CD4-positive, alpha-beta T cell (primary cell): ENCODE results near the gene AGAP5. TPM values are rescaled to one million over a fixed set of nuclear protein-coding genes. Genes with fewer than 3 reads are reported as not detected.

Source experiments
- ATAC-seq: fragments of 200-7000 bp; cut with Tn5 transposase; one replicate; pipeline ENCODE4 v1.10.0; 2022; ENCODE audit warnings: mild to moderate bottlenecking; ENCODE audit not compliant: poor library complexity
- CTCF ChIA-PET: fragments of 350-600 bp; sonication (Branson Sonifier 250); formaldehyde crosslinking; loops from one replicate; lab custom pipeline; 2021; ENCODE audit warnings: antibody characterized with exemption, inconsistent platforms; lab: Charles Lee
- POLR2A ChIA-PET: fragments of 350-600 bp; sonication (Branson Sonifier 250); formaldehyde crosslinking; loops from one replicate; lab custom pipeline; 2021; ENCODE audit warnings: antibody characterized with exemption, inconsistent platforms; lab: Charles Lee
- DNase-seq, 14 experiments: peaks; one replicate each; pipeline ENCODE4 v3.0.0-alpha.2; 2013 to 2020; ENCODE audit warnings: mixed read lengths in 2 of 14
- H3K27ac ChIP-seq, 2 donors: one replicate each; pipeline versions ENCODE4 v1.5.1 to v1.7.0; 2013; ENCODE audit warnings: low read length in 2 of 2, low read depth in 1 of 2, mild to moderate bottlenecking in 1 of 2
- H3K27me3 ChIP-seq, 2 experiments: 1 replicate in 1 of 2; 2 replicates in 1 of 2; pipeline versions ENCODE4 v1.6.1 to v1.7.0; 2013; ENCODE audit warnings: low read length in 2 of 2, control low read depth in 1 of 2, mild to moderate bottlenecking in 1 of 2, moderate library complexity in 1 of 2; ENCODE audit not compliant: insufficient read depth in 2 of 2, control insufficient read depth in 1 of 2
- H3K36me3 ChIP-seq: one replicate; pipeline ENCODE4 v1.6.1; 2013; ENCODE audit warnings: low read length, control low read depth; ENCODE audit not compliant: insufficient read depth
- H3K4me1 ChIP-seq: one replicate; pipeline ENCODE4 v1.6.1; 2013; ENCODE audit warnings: low read length, control low read depth; ENCODE audit not compliant: insufficient read depth
- H3K4me3 ChIP-seq: one replicate; pipeline ENCODE4 v1.5.1; 2013; ENCODE audit warnings: mild to moderate bottlenecking, low read length, moderate library complexity
- H3K9me3 ChIP-seq, 2 experiments: 1 replicate in 1 of 2; 2 replicates in 1 of 2; pipeline versions ENCODE4 v1.6.1 to v1.7.0; 2013; ENCODE audit warnings: low read length in 2 of 2, mild to moderate bottlenecking in 2 of 2, control low read depth in 1 of 2, moderate library complexity in 1 of 2; ENCODE audit not compliant: control insufficient read depth in 1 of 2, insufficient read depth in 1 of 2
- H3K27ac Mint-ChIP-seq: one replicate; pipeline ENCODE4 v1.8.0; 2020; ENCODE audit warnings: mixed read lengths
- H3K27me3 Mint-ChIP-seq: one replicate; pipeline ENCODE4 v1.8.0; 2021; ENCODE audit warnings: mixed read lengths
- H3K36me3 Mint-ChIP-seq: one replicate; pipeline ENCODE4 v1.8.0; 2021; ENCODE audit warnings: low read depth, mixed read lengths
- H3K4me1 Mint-ChIP-seq: one replicate; pipeline ENCODE4 v1.8.0; 2021; ENCODE audit warnings: low read depth, mixed read lengths
- H3K4me3 Mint-ChIP-seq: one replicate; pipeline ENCODE4 v1.8.0; 2020; ENCODE audit warnings: mild to moderate bottlenecking, mixed read lengths
- H3K9me3 Mint-ChIP-seq: one replicate; pipeline ENCODE4 v1.8.0; 2020; ENCODE audit warnings: mixed read lengths
- CTCF ChIP-seq: fragments of 200-600 bp; IDR thresholded peaks from one replicate; pipeline ENCODE4 v1.8.0; 2022; ENCODE audit warnings: antibody characterized with exemption, mild to moderate bottlenecking
- intact Hi-C, 2 experiments: fragments of 100-400 bp; cut with DNase I in 1 of 2; cut with micrococcal nuclease in 1 of 2; formaldehyde crosslinking; loops; one replicate each; pipeline versions ENCODE4 v1.15.1 to v1.9.0; 2023 to 2025; cut with DNase I, micrococcal nuclease
- total RNA-seq, 174 experiments: library from RNA in 2 of 174; stranded (reverse) in 2 of 174; gene quantifications; one replicate each; pipeline ENCODE4 v1.2.3 and lab custom pipeline; 2021 to 2026

AGAP5 gene
- total RNA-seq, 2 experiments from 2014 or later, result 4.9 to 5.1 TPM

GRCh38 chr10:73625884-73626752 lies 71.8 kb downstream of the AGAP5 start:
- peak overlapping the region; percentile 90 for H3K27ac Mint-ChIP-seq
- peak overlapping the region; percentile 91 for H3K4me3 Mint-ChIP-seq
- Histone ChIP-seq H3K4me3 (peak overlapping the region; percentile 68), H3K27me3 (no peaks in the 10 kb centered on the region), H3K36me3 (no peaks in the 10 kb centered on the region), H3K27ac (peak overlapping the region; percentile 62 to 66), H3K4me1 (peaks cover 17% of the 10 kb centered on the region), H3K9me3 (no peaks in the 10 kb centered on the region)
- ATAC-seq (peak; percentile 94), DNase-seq (peak; percentile 84 to 99 (median 90))
- no peaks in the 10 kb centered on the region for H3K27me3 Mint-ChIP-seq
- CTCF ChIA-PET, result interaction anchor here (0.6 kb wide), 1 partner anchor 34 kb away, joined by 5 read pairs; no protein-coding TSS in a partner anchor
- H3K4me1 Mint-ChIP-seq, result peaks cover 25% of the 10 kb centered on the region
- no peak for TF ChIP-seq CTCF
- intact Hi-C loops, result loop anchor here (5.0 to 10.0 kb wide), 8 partner anchors 99 to 999 kb away; partner anchors contain the start of genes ANXA7 (in 1 of the 2), CFAP70 (in 1 of the 2), ECD (in 1 of the 2) and FAM149B1 (in 1 of the 2)
- POLR2A ChIA-PET, result interaction anchor here (0.6 to 2.1 kb wide), 14 partner anchors 9 to 1584 kb away, joined by 3 to 28 read pairs (median 4); partner anchors contain the start of genes ANXA7, DNAJC9, MRPS16 and PPP3CB
- peaks cover 14% of the 10 kb centered on the region for H3K36me3 Mint-ChIP-seq
- no peaks in the 10 kb centered on the region for H3K9me3 Mint-ChIP-seq

- Histone ChIP-seq H3K27ac (peak overlapping the region; percentile 62 to 75), H3K4me3 (peak overlapping the region; percentile 68), H3K9me3 (no peaks in the 10 kb centered on the region), H3K36me3 (no peaks in the 10 kb centered on the region), H3K27me3 (no peaks in the 10 kb centered on the region), H3K4me1 (peaks cover 17% of the 10 kb centered on the region)
- no peak for TF ChIP-seq CTCF
- peak in 7 of 14 experiments; percentile 3 to 57 (median 28) for DNase-seq
- Mint-ChIP-seq H3K36me3 (peaks cover 14% of the 10 kb centered on the region), H3K4me3 (peak overlapping the region; percentile 91), H3K4me1 (peaks cover 25% of the 10 kb centered on the region), H3K27ac (peak overlapping the region; percentile 90), H3K27me3 (no peaks in the 10 kb centered on the region), H3K9me3 (no peaks in the 10 kb centered on the region)
- ATAC-seq, result peak; percentile 14
- intact Hi-C loops, result loop anchor here (5.0 to 10.0 kb wide), 8 partner anchors 98 to 998 kb away; partner anchors contain the start of genes ANXA7 (in 1 of the 2), CFAP70 (in 1 of the 2), ECD (in 1 of the 2) and FAM149B1 (in 1 of the 2)
- CTCF ChIA-PET, result no interaction called here
- POLR2A ChIA-PET, result interaction anchor here (0.6 to 2.1 kb wide), 14 partner anchors 10 to 1585 kb away, joined by 3 to 28 read pairs (median 4); partner anchors contain the start of genes ANXA7, DNAJC9, MRPS16 and PPP3CB
These were observed 72.7 kb downstream of the AGAP5 start for GRCh38 chr10:73625004-73625883.

Other genes starting within 250 kb of the AGAP5 start
- 10 to 100 TPM; 20.2 to 20.3 TPM for gene PPP3CB, start 202.1 kb downstream of the AGAP5 start, total RNA-seq
- 1 to 10 TPM; 2.7 to 3.2 TPM for gene USP54, start 106.8 kb downstream of the AGAP5 start, total RNA-seq
- not detected for gene MYOZ1, start 56.6 kb downstream of the AGAP5 start, total RNA-seq
- gene SYNPO2L, start 42.1 kb downstream of the AGAP5 start, total RNA-seq, result not detected
- gene SEC24C, start 46.3 kb upstream of the AGAP5 start, total RNA-seq, result 10 to 100 TPM; 52.0 to 54.2 TPM
- gene CHCHD1, start 83.9 kb upstream of the AGAP5 start, total RNA-seq, result 1 to 10 TPM; 6.3 to 6.8 TPM
- gene ZSWIM8, start 87.5 kb upstream of the AGAP5 start, total RNA-seq, result 10 to 100 TPM; 66.4 to 70.7 TPM
- 100 to 1,000 TPM; 121 to 135 TPM for gene NDST2, start 113.5 kb upstream of the AGAP5 start, total RNA-seq
- gene CAMK2G, start 176.4 kb upstream of the AGAP5 start, total RNA-seq, result 10 to 100 TPM; 34.4 to 38.4 TPM
- gene PLAU, start 213.0 kb upstream of the AGAP5 start, total RNA-seq, result not detected